ENCODE results near the gene ACOT7. TPM values are rescaled to one million over a fixed set of nuclear protein-coding genes. Genes with fewer than 3 reads are reported as not detected.

Gene ACOT7
- total and polyA plus RNA-seq, 2 of the 13 experiments (the other 11 are each of a cell fraction or from before 2014, with no cell fraction given) = 33.0 to 55.8 TPM

- TF ChIP-seq CTCF (CRISPR knock-in tag; IDR thresholded peaks at IDR 0.05) (no peak), NFE2L2 (IDR thresholded peaks at IDR 0.05; ENCODE audit: low read length) (no peak)
- ChIA-PET POLR2A (no interaction called here), CTCF (ENCODE audit: low intra/inter-chr PET ratio, low total read pairs) (interaction anchor here (1.0 to 3.4 kb wide), 2 partner anchors 95 kb away, joined by 3 to 39 read pairs; no protein-coding TSS in a partner anchor)
- H3K27ac ChIP-seq (ENCODE audit: extremely low read length, insufficient read depth, low read length) = no peak overlapping the region
- H3K79me2 ChIP-seq (ENCODE audit: insufficient read depth, low read length) = no peaks in the 10 kb centered on the region
- no peak for ATAC-seq
- H3K4me1 ChIP-seq (ENCODE audit: insufficient read depth, low read length) = peaks cover 22% of the 10 kb centered on the region
- H2AFZ ChIP-seq (ENCODE audit: low read length) = no peak overlapping the region
- intact Hi-C loops (cut with micrococcal nuclease; ENCODE audit: unreplicated experiment) (loop anchor here (5.0 to 10.0 kb wide), 2 partner anchors 143 to 144 kb away; partner anchors contain the start of gene ACOT7), in situ Hi-C loops (cut with HindIII; ENCODE audit: extremely low pct_ligation_motif_present, low pct_unique_long_range_greater_than_20kb) (loop anchor here (5.0 to 10.0 kb wide), 3 partner anchors 34 to 167 kb away; partner anchors contain the start of gene HES2)
- H4K20me1 ChIP-seq (ENCODE audit: insufficient read depth, low read length) = 0 out of 2 replicates have a peak, but pooled peaks cover 2% of the 10 kb centered on the region
- BruUV-seq (replicated peaks) = no TSS peak
- FAIRE-seq = no peak
- no peaks in the 10 kb centered on the region for H3K9me3 ChIP-seq (ENCODE audit: low read length)
- 49% methylated on average over 12 of the region's 14 CpGs for WGBS (ENCODE audit: low lambda C conversion rate)
- peaks cover 17 to 69% of the 10 kb centered on the region in 2 experiments for H3K27me3 ChIP-seq (ENCODE audit: control insufficient read depth in 1 of 2, insufficient read depth in 2 of 2, low read length in 2 of 2)
- no peaks in the 10 kb centered on the region for H3K36me3 ChIP-seq (replicated peaks in 1 of 2; ENCODE audit: control insufficient read depth in 1 of 2, insufficient read depth in 2 of 2, low read length in 2 of 2)
- H3K4me2 ChIP-seq (ENCODE audit: low read depth, low read length) = no peak overlapping the region
- no peak for DNase-seq (ENCODE audit: low spot score)
- H3K9ac ChIP-seq (ENCODE audit: insufficient read depth, low read depth, low read length) = no peak overlapping the region
- H3K4me3 ChIP-seq (replicated peaks in 1 of 3; ENCODE audit: insufficient read depth in 1 of 3, low read depth in 2 of 3, low read length in 3 of 3) = no peak overlapping the region
These were observed 145.3 kb downstream of the ACOT7 start for GRCh38 chr1:6248161-6248776.

GRCh38 chr1:6247651-6248050, 145.9 kb downstream of the ACOT7 start:
- in situ Hi-C loops (cut with HindIII; ENCODE audit: extremely low pct_ligation_motif_present, low pct_unique_long_range_greater_than_20kb) (loop anchor here (5.0 to 10.0 kb wide), 3 partner anchors 35 to 167 kb away; partner anchors contain the start of gene HES2), intact Hi-C loops (cut with micrococcal nuclease; ENCODE audit: unreplicated experiment) (loop anchor here (1.0 to 10.0 kb wide), 4 partner anchors 33 to 145 kb away; partner anchors contain the start of gene ACOT7)
- TF ChIP-seq, protein P1, sequence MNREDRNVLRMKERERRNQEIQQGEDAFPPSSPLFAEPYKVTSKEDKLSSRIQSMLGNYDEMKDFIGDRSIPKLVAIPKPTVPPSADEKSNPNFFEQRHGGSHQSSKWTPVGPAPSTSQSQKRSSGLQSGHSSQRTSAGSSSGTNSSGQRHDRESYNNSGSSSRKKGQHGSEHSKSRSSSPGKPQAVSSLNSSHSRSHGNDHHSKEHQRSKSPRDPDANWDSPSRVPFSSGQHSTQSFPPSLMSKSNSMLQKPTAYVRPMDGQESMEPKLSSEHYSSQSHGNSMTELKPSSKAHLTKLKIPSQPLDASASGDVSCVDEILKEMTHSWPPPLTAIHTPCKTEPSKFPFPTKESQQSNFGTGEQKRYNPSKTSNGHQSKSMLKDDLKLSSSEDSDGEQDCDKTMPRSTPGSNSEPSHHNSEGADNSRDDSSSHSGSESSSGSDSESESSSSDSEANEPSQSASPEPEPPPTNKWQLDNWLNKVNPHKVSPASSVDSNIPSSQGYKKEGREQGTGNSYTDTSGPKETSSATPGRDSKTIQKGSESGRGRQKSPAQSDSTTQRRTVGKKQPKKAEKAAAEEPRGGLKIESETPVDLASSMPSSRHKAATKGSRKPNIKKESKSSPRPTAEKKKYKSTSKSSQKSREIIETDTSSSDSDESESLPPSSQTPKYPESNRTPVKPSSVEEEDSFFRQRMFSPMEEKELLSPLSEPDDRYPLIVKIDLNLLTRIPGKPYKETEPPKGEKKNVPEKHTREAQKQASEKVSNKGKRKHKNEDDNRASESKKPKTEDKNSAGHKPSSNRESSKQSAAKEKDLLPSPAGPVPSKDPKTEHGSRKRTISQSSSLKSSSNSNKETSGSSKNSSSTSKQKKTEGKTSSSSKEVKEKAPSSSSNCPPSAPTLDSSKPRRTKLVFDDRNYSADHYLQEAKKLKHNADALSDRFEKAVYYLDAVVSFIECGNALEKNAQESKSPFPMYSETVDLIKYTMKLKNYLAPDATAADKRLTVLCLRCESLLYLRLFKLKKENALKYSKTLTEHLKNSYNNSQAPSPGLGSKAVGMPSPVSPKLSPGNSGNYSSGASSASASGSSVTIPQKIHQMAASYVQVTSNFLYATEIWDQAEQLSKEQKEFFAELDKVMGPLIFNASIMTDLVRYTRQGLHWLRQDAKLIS (CRISPR knock-in tag; IDR thresholded peaks at IDR 0.05) = no peak
- TF ChIP-seq HCFC1 (IDR thresholded peaks at IDR 0.05; ENCODE audit: low read depth, low read length) = no peak
- TF ChIP-seq CEBPB (IDR thresholded peaks at IDR 0.05; ENCODE audit: borderline replicate concordance, low read depth, low read length) = no peak
- no peak for TF ChIP-seq ZNF790 (CRISPR knock-in tag; IDR thresholded peaks at IDR 0.05; ENCODE audit: borderline replicate concordance)
- TF ChIP-seq KLF11 (CRISPR knock-in tag; IDR thresholded peaks at IDR 0.05) = no peak
- WGBS (ENCODE audit: low lambda C conversion rate) = 23% methylated on average over 4 of the region's 5 CpGs
- BruUV-seq (replicated peaks) = no TSS peak
- Histone ChIP-seq H3K79me2 (ENCODE audit: insufficient read depth, low read length) (no peaks in the 10 kb centered on the region), H2AFZ (ENCODE audit: low read length) (no peak overlapping the region), H4K20me1 (ENCODE audit: insufficient read depth, low read length) (0 out of 2 replicates have a peak, but pooled peaks cover 5% of the 10 kb centered on the region), H3K4me2 (ENCODE audit: low read depth, low read length) (no peak overlapping the region), H3K27me3 (ENCODE audit: control insufficient read depth in 1 of 2, insufficient read depth in 2 of 2, low read length in 2 of 2) (peaks cover 20 to 74% of the 10 kb centered on the region in 2 experiments), H3K4me3 (replicated peaks in 1 of 3; ENCODE audit: insufficient read depth in 1 of 3, low read depth in 2 of 3, low read length in 3 of 3) (no peak overlapping the region), H3K27ac (ENCODE audit: extremely low read length, insufficient read depth, low read length) (no peak overlapping the region), H3K36me3 (replicated peaks in 1 of 2; ENCODE audit: control insufficient read depth in 1 of 2, insufficient read depth in 2 of 2, low read length in 2 of 2) (no peaks in the 10 kb centered on the region), H3K9me3 (ENCODE audit: low read length) (no peaks in the 10 kb centered on the region), H3K9ac (ENCODE audit: insufficient read depth, low read depth, low read length) (no peak overlapping the region), H3K4me1 (ENCODE audit: insufficient read depth, low read length) (peaks cover 22% of the 10 kb centered on the region)
- DNase-seq (ENCODE audit: low spot score) (no peak), ATAC-seq (no peak), FAIRE-seq (no peak)
- ChIA-PET CTCF (ENCODE audit: low intra/inter-chr PET ratio, low total read pairs) (interaction anchor here (2.0 to 3.4 kb wide), 2 partner anchors 33 to 95 kb away, joined by 16 to 39 read pairs; no protein-coding TSS in a partner anchor), POLR2A (interaction anchor here (1.7 kb wide), 1 partner anchor 97 kb away, joined by 3 read pairs; no protein-coding TSS in a partner anchor)

All from HepG2 (cell line).